ENCODE measurements around the gene CERCAM.
"Not testable (repeated sequence)": the region's sequence is repeated elsewhere in the genome, so short reads cannot be mapped to it uniquely, and the experiment has no call there.

Gene CERCAM

GRCh38 chr9:128420060-128420650 is 502 bp upstream of the CERCAM start:
- no peak for FAIRE-seq

- FAIRE-seq = no peak
These were observed 882 bp downstream of the CERCAM start for GRCh38 chr9:128421482-128421996.

- FAIRE-seq = not testable (repeated sequence)
These were observed 1.5 kb downstream of the CERCAM start for GRCh38 chr9:128422022-128422782.

GRCh38 chr9:128422783-128423150 is 2.1 kb downstream of the CERCAM start:
- no peak for FAIRE-seq

- not testable (repeated sequence) for FAIRE-seq
These were observed 2.7 kb downstream of the CERCAM start for GRCh38 chr9:128423356-128423755.

GRCh38 chr9:128424268-128424780 is 3.7 kb downstream of the CERCAM start:
- FAIRE-seq = no peak

GRCh38 chr9:128428644-128429512 is 8.2 kb downstream of the CERCAM start:
- no peak for FAIRE-seq

GRCh38 chr9:128429513-128430086 is 8.9 kb downstream of the CERCAM start:
- FAIRE-seq = no peak

- FAIRE-seq = no peak
These were observed 10.6 kb downstream of the CERCAM start for GRCh38 chr9:128431207-128431606.

GRCh38 chr9:128434340-128434739 is 13.7 kb downstream of the CERCAM start:
- no peak for FAIRE-seq

- FAIRE-seq = no peak
These were observed 15.0 kb downstream of the CERCAM start for GRCh38 chr9:128435611-128436010.

GRCh38 chr9:128438343-128439109 is 17.9 kb downstream of the CERCAM start:
- FAIRE-seq = no peak

- no peak for FAIRE-seq
These were observed 18.6 kb downstream of the CERCAM start for GRCh38 chr9:128439273-128439672.

GRCh38 chr9:128442150-128442549 is 21.5 kb downstream of the CERCAM start:
- FAIRE-seq = no peak

- not testable (repeated sequence) for FAIRE-seq
These were observed 25.8 kb downstream of the CERCAM start for GRCh38 chr9:128446505-128446904.

GRCh38 chr9:128448746-128449145 is 28.1 kb downstream of the CERCAM start:
- FAIRE-seq = no peak

- FAIRE-seq = no peak
These were observed 34.3 kb downstream of the CERCAM start for GRCh38 chr9:128454991-128455390.

- FAIRE-seq = no peak
These were observed 35.4 kb downstream of the CERCAM start, which contains the start of gene ODF2 for GRCh38 chr9:128455849-128456612. TSS of gene ODF2 (plus strand) at chr9:128456006. CDS start at chr9:128456092, 86 bp downstream.

GRCh38 chr9:128456613-128457061 is 36.0 kb downstream of the CERCAM start:
- FAIRE-seq = no peak

GRCh38 chr9:128457207-128457606 is 36.5 kb downstream of the CERCAM start:
- FAIRE-seq = no peak

GRCh38 chr9:128459011-128459410 is 38.4 kb downstream of the CERCAM start:
- no peak for FAIRE-seq
